B cell (primary cell): Measurements from ENCODE around the gene JSRP1. TPM values are rescaled to one million over a fixed set of nuclear protein-coding genes. Genes with fewer than 3 reads are reported as not detected.

Experiments
- ATAC-seq: fragments of 200-7000 bp; cut with Tn5 transposase; one replicate; pipeline ENCODE4 v1.10.0; 2021; ENCODE audit warnings: low read depth, mild to moderate bottlenecking, moderate number of reproducible peaks, moderate library complexity
- CTCF ChIA-PET: fragments of 350-600 bp; sonication (Branson Sonifier 250); formaldehyde crosslinking; loops from one replicate; lab custom pipeline; 2021; ENCODE audit warnings: antibody characterized with exemption, inconsistent platforms; lab: Charles Lee
- POLR2A ChIA-PET: fragments of 350-600 bp; sonication (Branson Sonifier 250); formaldehyde crosslinking; loops from one replicate; lab custom pipeline; 2021; ENCODE audit warnings: antibody characterized with exemption; lab: Charles Lee
- DNase-seq: peaks from one replicate; pipeline ENCODE4 v3.0.0; 2013
- H2AFZ ChIP-seq: 2 replicates; pipeline ENCODE4 v1.6.1; 2012; ENCODE audit warnings: mild to moderate bottlenecking, low read depth, low read length; ENCODE audit not compliant: insufficient read depth, poor library complexity, severe bottlenecking
- H3K27ac ChIP-seq, 2 donors: 1 replicate in 1 of 2; 2 replicates in 1 of 2; pipeline ENCODE4 v1.5.1; 2012 to 2013; ENCODE audit warnings: low read length in 2 of 2, mild to moderate bottlenecking in 2 of 2, moderate library complexity in 1 of 2
- H3K27me3 ChIP-seq, 4 experiments: fragments of 200-600 bp in 1 of 4; sonication (generic) in 1 of 4; replicated peaks in 1 of 4; 1 replicate in 2 of 4; 2 replicates in 2 of 4; pipeline versions ENCODE4 v1.6.1 to v1.7.0; 2013 to 2016; ENCODE audit warnings: low read length in 3 of 4, mild to moderate bottlenecking in 2 of 4, mixed read lengths in 1 of 4, moderate library complexity in 1 of 4; ENCODE audit not compliant: insufficient read depth in 4 of 4, control insufficient read depth in 3 of 4; ENCODE audit errors: control extremely low read depth in 1 of 4
- H3K36me3 ChIP-seq, 2 experiments: replicated peaks in 1 of 2; 1 replicate in 1 of 2; 2 replicates in 1 of 2; pipeline versions ENCODE4 v1.6.1 to v1.7.1; 2013; ENCODE audit warnings: low read length in 1 of 2; ENCODE audit not compliant: insufficient read depth in 2 of 2, control insufficient read depth in 1 of 2; ENCODE audit errors: control extremely low read depth in 1 of 2, extremely low read depth in 1 of 2
- H3K4me1 ChIP-seq, 2 donors: fragments of 200-600 bp in 1 of 2; sonication (generic) in 1 of 2; 1 replicate in 1 of 2; 2 replicates in 1 of 2; pipeline versions ENCODE4 v1.5.1 to v1.6.1; 2013 to 2017; ENCODE audit warnings: low read length in 2 of 2; ENCODE audit not compliant: control insufficient read depth in 2 of 2, insufficient read depth in 2 of 2
- H3K4me2 ChIP-seq: replicated peaks from 2 replicates; pipeline ENCODE3; 2012; ENCODE audit warnings: mild to moderate bottlenecking, low read depth, low read length; ENCODE audit not compliant: poor library complexity, severe bottlenecking
- H3K4me3 ChIP-seq, 5 experiments: fragments of 200-600 bp in 1 of 5; sonication (generic) in 1 of 5; 1 replicate in 3 of 5; 2 replicates in 2 of 5; pipeline versions ENCODE4 v1.5.1 to v1.7.0; 2011 to 2016; ENCODE audit warnings: low read length in 4 of 5, mild to moderate bottlenecking in 4 of 5, low read depth in 2 of 5, control low read depth in 1 of 5, moderate library complexity in 1 of 5; ENCODE audit not compliant: insufficient read depth in 1 of 5; ENCODE audit errors: control extremely low read depth in 1 of 5, extremely low read depth in 1 of 5
- H3K79me2 ChIP-seq: fragments of 200-600 bp; sonication (generic); one replicate; pipeline ENCODE4 v1.6.0; 2016; ENCODE audit warnings: low read length; ENCODE audit not compliant: control insufficient read depth, insufficient read depth
- H3K9ac ChIP-seq: fragments of 200-600 bp; sonication (generic); 2 replicates; pipeline ENCODE4 v1.6.1; 2017; ENCODE audit warnings: mild to moderate bottlenecking, low read length, moderate library complexity
- H3K9me3 ChIP-seq, 3 donors: one replicate each; pipeline versions ENCODE4 v1.6.1 to v1.7.1; 2013; ENCODE audit warnings: low read length in 2 of 3; ENCODE audit not compliant: control insufficient read depth in 2 of 3, insufficient read depth in 1 of 3; ENCODE audit errors: control extremely low read depth in 1 of 3
- H4K20me1 ChIP-seq: 2 replicates; pipeline ENCODE4 v1.6.0; 2012; ENCODE audit warnings: mild to moderate bottlenecking, low read length; ENCODE audit not compliant: insufficient read depth, control insufficient read depth, poor library complexity, severe bottlenecking
- H3K27ac Mint-ChIP-seq: one replicate; pipeline ENCODE4 v1.8.0; 2021; ENCODE audit warnings: mixed read lengths
- H3K27me3 Mint-ChIP-seq: one replicate; pipeline ENCODE4 v1.8.0; 2021; ENCODE audit warnings: mixed read lengths
- H3K4me1 Mint-ChIP-seq: one replicate; pipeline ENCODE4 v1.8.0; 2021; ENCODE audit warnings: mixed read lengths
- H3K4me3 Mint-ChIP-seq: one replicate; pipeline ENCODE4 v1.8.0; 2021; ENCODE audit warnings: mixed read lengths
- H3K9me3 Mint-ChIP-seq: one replicate; pipeline ENCODE4 v1.8.0; 2022; ENCODE audit warnings: mixed read lengths; ENCODE audit not compliant: insufficient read depth
- EZH2 ChIP-seq: IDR thresholded peaks from 2 replicates; pipeline ENCODE4 v1.6.1; 2012; ENCODE audit warnings: borderline replicate concordance, low read depth, mild to moderate bottlenecking, moderate library complexity, low read length; ENCODE audit not compliant: insufficient read depth, poor library complexity, severe bottlenecking
- WGBS: methylation state at CpG from one replicate; pipeline ENCODE4 v1.1.5; 2013; ENCODE audit warnings: missing lambda C conversion rate; ENCODE audit not compliant: insufficient coverage; 5-methylcytosine and 5-hydroxymethylcytosine counted together
- intact Hi-C: fragments of 100-400 bp; cut with micrococcal nuclease; formaldehyde crosslinking; loops from one replicate; pipeline ENCODE4 v1.10.0; 2022
- polyA plus RNA-seq: library from polyadenylated mRNA; depleted of rRNA; stranded (reverse); fragments of >200 nt; gene quantifications from 2 replicates; pipeline ENCODE4 v1.2.3, GENCODE V29; 2012
- total RNA-seq, 2 donors: library from RNA; stranded (reverse); fragments of 120-200 nt in 1 of 2; gene quantifications; 1 replicate in 1 of 2; 2 replicates in 1 of 2; pipeline versions ENCODE4 v1.2.3 to v1.2.4, GENCODE V29; 2013 to 2022
- TF ChIP-seq, protein P1 (sequence below): fragments of 200-600 bp; IDR thresholded peaks from one replicate; pipeline ENCODE4 v1.8.0; 2022; ENCODE audit warnings: antibody characterized with exemption, mild to moderate bottlenecking

The JSRP1 gene
- total and polyA plus RNA-seq, 2 donors (not counting 1 experiment from before 2014, with no cell fraction given), result 2.1 to 3.0 TPM

DNA sequence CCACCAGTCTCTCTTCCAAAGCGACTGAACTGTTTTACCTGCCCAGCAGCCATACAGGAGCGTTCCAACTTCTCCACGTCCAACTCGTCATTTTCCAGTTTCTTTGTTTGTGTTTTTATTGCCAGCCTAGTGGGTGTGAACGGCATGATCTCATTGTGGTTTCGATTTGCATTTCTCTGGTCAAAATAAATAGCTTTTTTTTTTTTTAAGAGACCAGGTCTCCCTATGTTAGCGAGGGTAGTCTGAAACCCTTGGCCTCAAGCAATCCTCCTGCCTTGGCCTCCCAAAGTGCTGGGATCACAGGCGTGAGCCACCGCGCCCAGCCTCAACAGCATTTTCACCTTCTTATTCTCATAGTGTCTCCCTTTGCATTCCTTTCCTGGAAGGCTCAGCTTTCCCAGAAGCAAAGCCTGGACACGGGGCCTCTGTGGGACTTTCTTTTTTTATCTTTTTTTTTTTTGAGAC lies 4.2 kb upstream of the JSRP1 start:
- CTCF ChIA-PET, result interaction anchor here (0.6 to 5.3 kb wide), 7 partner anchors 8 to 282 kb away, joined by 3 to 66 read pairs (median 5); no protein-coding TSS in a partner anchor
- WGBS, result 77% methylated on average over 7 of the region's 11 CpGs
- Histone ChIP-seq H3K79me2 (peaks cover 37% of the 10 kb centered on the region), H3K27ac (peak overlapping the region; percentile 67 to 78), H3K9me3 (peaks cover 0 to 18% (median 0%) of the 10 kb centered on the region in 3 donors), H3K9ac (peak overlapping the region; percentile 23), H3K4me1 (peaks cover 53 to 88% of the 10 kb centered on the region in 2 donors), H3K4me3 (no peak overlapping the region), H3K36me3 (no peaks in the 10 kb centered on the region), H2AFZ (no peak overlapping the region), H4K20me1 (no peaks in the 10 kb centered on the region), H3K4me2 (peak overlapping the region; percentile 48), H3K27me3 (no peaks in the 10 kb centered on the region)
- Mint-ChIP-seq H3K4me3 (peak overlapping the region; percentile 82), H3K4me1 (peaks cover 52% of the 10 kb centered on the region), H3K27ac (peak overlapping the region; percentile 97), H3K9me3 (no peaks in the 10 kb centered on the region), H3K27me3 (no peaks in the 10 kb centered on the region)
- DNase-seq, result peak; percentile 60
- ATAC-seq, result peak; percentile 4
- POLR2A ChIA-PET, result interaction anchor here (0.5 to 1.6 kb wide), 13 partner anchors 8 to 443 kb away, joined by 3 to 13 read pairs (median 3); partner anchors contain the start of gene PLEKHJ1
- TF ChIP-seq, protein P1, sequence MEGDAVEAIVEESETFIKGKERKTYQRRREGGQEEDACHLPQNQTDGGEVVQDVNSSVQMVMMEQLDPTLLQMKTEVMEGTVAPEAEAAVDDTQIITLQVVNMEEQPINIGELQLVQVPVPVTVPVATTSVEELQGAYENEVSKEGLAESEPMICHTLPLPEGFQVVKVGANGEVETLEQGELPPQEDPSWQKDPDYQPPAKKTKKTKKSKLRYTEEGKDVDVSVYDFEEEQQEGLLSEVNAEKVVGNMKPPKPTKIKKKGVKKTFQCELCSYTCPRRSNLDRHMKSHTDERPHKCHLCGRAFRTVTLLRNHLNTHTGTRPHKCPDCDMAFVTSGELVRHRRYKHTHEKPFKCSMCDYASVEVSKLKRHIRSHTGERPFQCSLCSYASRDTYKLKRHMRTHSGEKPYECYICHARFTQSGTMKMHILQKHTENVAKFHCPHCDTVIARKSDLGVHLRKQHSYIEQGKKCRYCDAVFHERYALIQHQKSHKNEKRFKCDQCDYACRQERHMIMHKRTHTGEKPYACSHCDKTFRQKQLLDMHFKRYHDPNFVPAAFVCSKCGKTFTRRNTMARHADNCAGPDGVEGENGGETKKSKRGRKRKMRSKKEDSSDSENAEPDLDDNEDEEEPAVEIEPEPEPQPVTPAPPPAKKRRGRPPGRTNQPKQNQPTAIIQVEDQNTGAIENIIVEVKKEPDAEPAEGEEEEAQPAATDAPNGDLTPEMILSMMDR, result no peak
- TF ChIP-seq EZH2, result no peak
- intact Hi-C loops, result loop anchor here (10.0 kb wide), 1 partner anchor 364 kb away; no protein-coding TSS in a partner anchor

DNA sequence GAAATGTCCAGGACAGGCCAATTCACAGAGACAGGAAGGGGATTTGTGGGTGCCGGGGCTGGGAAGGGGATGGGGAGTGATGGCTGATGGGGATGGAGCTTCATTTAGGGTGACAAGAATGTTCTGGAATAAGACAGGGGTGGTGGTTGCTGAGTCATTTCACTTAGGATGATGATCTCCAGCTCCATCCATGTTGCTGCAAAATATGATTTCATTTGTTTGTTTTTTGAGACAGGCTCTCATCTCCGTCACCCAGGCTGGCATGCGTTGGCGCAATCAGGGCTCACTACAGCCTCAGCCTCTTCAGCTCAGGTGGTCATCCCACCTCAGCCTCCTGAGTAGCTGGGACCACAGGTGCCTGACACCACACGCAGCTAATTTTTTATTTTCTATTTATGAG lies 3.1 kb upstream of the JSRP1 start:
- H3K4me1 ChIP-seq, result peaks cover 46 to 81% of the 10 kb centered on the region in 2 donors
- H3K4me1 Mint-ChIP-seq, result peaks cover 49% of the 10 kb centered on the region
- H3K27ac ChIP-seq, result peak overlapping the region; percentile 61 to 86
- ATAC-seq (no peak), DNase-seq (no peak)
- peak overlapping the region; percentile 97 for H3K27ac Mint-ChIP-seq
- H3K9ac ChIP-seq, result no peak overlapping the region
- intact Hi-C loops, result no loop called here
- no peak overlapping the region for H2AFZ ChIP-seq
- H3K9me3 ChIP-seq, result peaks cover 0 to 18% (median 0%) of the 10 kb centered on the region in 3 donors
- H3K36me3 ChIP-seq, result no peaks in the 10 kb centered on the region
- ChIA-PET CTCF (interaction anchor here (1.4 to 5.3 kb wide), 3 partner anchors 14 to 21 kb away, joined by 4 to 66 read pairs (median 5); no protein-coding TSS in a partner anchor), POLR2A (interaction anchor here (0.6 to 8.8 kb wide), 7 partner anchors 12 to 1000 kb away, joined by 3 to 134 read pairs (median 6); no protein-coding TSS in a partner anchor)
- no peaks in the 10 kb centered on the region for H3K9me3 Mint-ChIP-seq
- peak overlapping the region; percentile 73 for H3K4me3 Mint-ChIP-seq
- peak overlapping the region; percentile 23 for H3K4me2 ChIP-seq
- WGBS, result 89% methylated on average over 2 of the region's 5 CpGs
- peaks cover 36% of the 10 kb centered on the region for H3K79me2 ChIP-seq
- no peaks in the 10 kb centered on the region for H3K27me3 ChIP-seq
- H3K4me3 ChIP-seq, result no peak overlapping the region
- H4K20me1 ChIP-seq, result no peaks in the 10 kb centered on the region
- TF ChIP-seq, protein P1, result no peak
- no peak for TF ChIP-seq EZH2
- no peaks in the 10 kb centered on the region for H3K27me3 Mint-ChIP-seq
